ENCODE measurements around the gene ABCG2. TPM values are rescaled to one million over a fixed set of nuclear protein-coding genes. Genes with fewer than 3 reads are reported as not detected.

The ABCG2 gene
- polyA plus RNA-seq, 2 of the 4 experiments (the other 2 are of a cell fraction) = 27.9 to 55.3 TPM

DNA sequence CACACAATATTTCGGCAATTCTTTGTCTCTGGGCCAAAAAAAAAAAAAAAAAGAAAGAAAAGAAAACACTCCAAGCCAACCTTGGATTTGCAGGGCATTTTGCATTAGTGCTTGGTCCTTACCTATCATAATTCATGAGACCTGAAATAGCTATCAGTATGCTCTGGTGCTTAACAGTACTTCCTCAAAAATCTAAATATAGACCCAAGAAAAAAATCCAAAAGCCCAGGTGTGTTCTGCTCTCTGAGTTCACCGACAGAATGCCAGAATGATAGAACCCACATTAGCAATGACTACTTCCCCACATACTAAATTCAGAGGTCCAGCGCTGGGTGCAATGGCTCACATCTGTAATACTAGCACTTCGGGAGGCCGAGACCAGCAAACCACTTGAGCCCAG is 42.9 kb downstream of the ABCG2 start:
- no peak overlapping the region for H3K4me3 ChIP-seq

DNA sequence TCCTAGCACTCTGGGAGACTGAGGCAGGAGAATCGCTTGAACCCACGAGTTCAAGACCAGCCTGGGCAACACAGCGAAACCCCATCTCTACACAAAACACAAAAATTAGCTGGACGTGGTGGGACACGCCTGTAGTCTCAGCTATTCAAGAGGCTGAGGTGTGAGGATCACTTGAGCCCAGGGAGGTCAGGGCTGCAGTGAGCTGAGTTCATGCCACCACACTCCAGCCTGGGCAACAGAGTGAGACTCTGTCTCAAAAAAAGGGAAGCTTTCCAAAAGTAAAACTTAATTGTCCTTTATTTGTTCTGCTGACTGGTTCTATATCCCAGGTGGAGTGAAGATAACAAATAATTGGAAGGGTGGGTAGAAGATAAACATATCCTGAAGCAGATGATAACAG is 45.6 kb downstream of the ABCG2 start:
- POLR2A ChIA-PET = no interaction called here
- H3K4me1 ChIP-seq = peaks cover 33% of the 10 kb centered on the region
- peak overlapping the region in 1 of 2 experiments; percentile 30; a peak in 2 of 6 replicates for H3K27ac ChIP-seq
- FAIRE-seq = no peak
- H3K9me3 ChIP-seq = no peaks in the 10 kb centered on the region
- no peak for DNase-seq (ENCODE audit: low read depth in 1 of 2, low spot score in 1 of 2)
- H3K4me3 ChIP-seq = no peak overlapping the region
- WGBS (ENCODE audit: missing lambda C conversion rate) = 93% methylated on average over 5 of the region's 5 CpGs
- CTCF ChIA-PET = interaction anchor here (0.8 kb wide), 1 partner anchor 10 kb away, joined by 3 read pairs; no protein-coding TSS in a partner anchor
- TF ChIP-seq, protein P1, sequence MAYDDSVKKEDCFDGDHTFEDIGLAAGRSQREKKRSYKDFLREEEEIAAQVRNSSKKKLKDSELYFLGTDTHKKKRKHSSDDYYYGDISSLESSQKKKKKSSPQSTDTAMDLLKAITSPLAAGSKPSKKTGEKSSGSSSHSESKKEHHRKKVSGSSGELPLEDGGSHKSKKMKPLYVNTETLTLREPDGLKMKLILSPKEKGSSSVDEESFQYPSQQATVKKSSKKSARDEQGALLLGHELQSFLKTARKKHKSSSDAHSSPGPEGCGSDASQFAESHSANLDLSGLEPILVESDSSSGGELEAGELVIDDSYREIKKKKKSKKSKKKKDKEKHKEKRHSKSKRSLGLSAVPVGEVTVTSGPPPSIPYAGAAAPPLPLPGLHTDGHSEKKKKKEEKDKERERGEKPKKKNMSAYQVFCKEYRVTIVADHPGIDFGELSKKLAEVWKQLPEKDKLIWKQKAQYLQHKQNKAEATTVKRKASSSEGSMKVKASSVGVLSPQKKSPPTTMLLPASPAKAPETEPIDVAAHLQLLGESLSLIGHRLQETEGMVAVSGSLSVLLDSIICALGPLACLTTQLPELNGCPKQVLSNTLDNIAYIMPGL (CRISPR knock-in tag; IDR thresholded peaks at IDR 0.05; ENCODE audit: borderline replicate concordance) = no peak
- TF ChIP-seq RNF2 (IDR thresholded peaks at IDR 0.05; ENCODE audit: borderline replicate concordance, low read depth) (no peak), CHD4 (IDR thresholded peaks at IDR 0.05; ENCODE audit: borderline replicate concordance) (no peak), ZC3H11A (IDR thresholded peaks at IDR 0.05) (no peak), NFE2L2 (conservative IDR thresholded peaks at IDR 0.05; ENCODE audit: low read length) (no peak), ESRRA (IDR thresholded peaks at IDR 0.05; ENCODE audit: borderline replicate concordance, low read length) (no peak)
- H3K4me2 ChIP-seq = no peak overlapping the region
- no peak for ATAC-seq

More for the DNA sequence above, 42.9 kb downstream of the ABCG2 start:
- no peak for TF ChIP-seq HOXA7 (CRISPR knock-in tag; IDR thresholded peaks at IDR 0.05)
- TF ChIP-seq ZC3H11A (IDR thresholded peaks at IDR 0.05) = no peak
- no peak for TF ChIP-seq ZSCAN20 (CRISPR knock-in tag; IDR thresholded peaks at IDR 0.05)
- TF ChIP-seq SMC3 (IDR thresholded peaks at IDR 0.05) = no peak
- TF ChIP-seq CHD2 (IDR thresholded peaks at IDR 0.05; ENCODE audit: low read length, partially characterized antibody) = no peak
- no peak for TF ChIP-seq POLR2AphosphoS2 (conservative IDR thresholded peaks at IDR 0.05; ENCODE audit: low read length)
- ChIA-PET CTCF (interaction anchor here (0.9 kb wide), 1 partner anchor 104 kb away, joined by 3 read pairs; no protein-coding TSS in a partner anchor), POLR2A (no interaction called here)
- Histone ChIP-seq H3K27ac (no peak overlapping the region), H3K4me2 (no peak overlapping the region), H3K4me1 (peaks cover 6% of the 10 kb centered on the region), H3K9me3 (peaks cover 16% of the 10 kb centered on the region)
- no peak for DNase-seq (ENCODE audit: low read depth in 1 of 2, low spot score in 1 of 2)
- ATAC-seq = no peak
- FAIRE-seq = no peak
- 99% methylated on average over 5 of the region's 5 CpGs for whole genome bisulfite sequencing (ENCODE audit: missing lambda C conversion rate)

DNA sequence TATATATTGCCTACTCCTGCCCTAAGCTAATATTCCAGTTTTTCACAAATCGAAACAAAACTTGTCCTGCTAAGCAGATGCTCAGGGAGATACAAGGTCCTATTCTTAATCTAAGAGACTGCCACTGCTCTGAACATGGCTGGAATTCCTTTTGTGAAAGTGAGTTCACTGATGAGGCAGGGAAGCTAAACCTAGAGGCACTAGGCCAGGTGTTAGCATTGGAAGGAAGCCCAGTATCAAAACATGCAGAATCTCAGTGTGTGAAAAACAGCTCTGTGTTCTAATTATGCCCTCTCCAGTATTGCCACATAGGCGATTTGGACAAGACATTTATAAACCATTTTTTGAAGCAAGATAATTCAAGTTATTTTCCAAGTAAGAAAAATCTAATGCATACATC is 47.6 kb downstream of the ABCG2 start:
- no peak for TF ChIP-seq ZNF302 (CRISPR knock-in tag; IDR thresholded peaks at IDR 0.05)
- TF ChIP-seq FOSB (CRISPR knock-in tag; IDR thresholded peaks at IDR 0.05) = no peak
- no peak for TF ChIP-seq MAZ (IDR thresholded peaks at IDR 0.05; ENCODE audit: borderline replicate concordance, low read depth, low read length)
- TF ChIP-seq, protein P1 (CRISPR knock-in tag; IDR thresholded peaks at IDR 0.05; ENCODE audit: borderline replicate concordance) = no peak
- CTCF ChIA-PET = no interaction called here
- DNase-seq (ENCODE audit: low read depth in 1 of 2, low spot score in 1 of 2) = peak in 1 of 2 experiments; percentile 6
- FAIRE-seq = no peak
- no peaks in the 10 kb centered on the region for H3K9me3 ChIP-seq
- H3K4me1 ChIP-seq = peaks cover 48% of the 10 kb centered on the region
- WGBS (ENCODE audit: missing lambda C conversion rate) = 62% methylated on average over 2 of the region's 2 CpGs
- peak overlapping the region; percentile 87 to 97; a peak in 5 of 6 replicates for H3K27ac ChIP-seq
- no peak overlapping the region for H3K4me3 ChIP-seq
- ATAC-seq = no peak
- POLR2A ChIA-PET = no interaction called here
- H3K4me2 ChIP-seq = peak overlapping the region; percentile 16; the same call in 1 of the 3 replicates

DNA sequence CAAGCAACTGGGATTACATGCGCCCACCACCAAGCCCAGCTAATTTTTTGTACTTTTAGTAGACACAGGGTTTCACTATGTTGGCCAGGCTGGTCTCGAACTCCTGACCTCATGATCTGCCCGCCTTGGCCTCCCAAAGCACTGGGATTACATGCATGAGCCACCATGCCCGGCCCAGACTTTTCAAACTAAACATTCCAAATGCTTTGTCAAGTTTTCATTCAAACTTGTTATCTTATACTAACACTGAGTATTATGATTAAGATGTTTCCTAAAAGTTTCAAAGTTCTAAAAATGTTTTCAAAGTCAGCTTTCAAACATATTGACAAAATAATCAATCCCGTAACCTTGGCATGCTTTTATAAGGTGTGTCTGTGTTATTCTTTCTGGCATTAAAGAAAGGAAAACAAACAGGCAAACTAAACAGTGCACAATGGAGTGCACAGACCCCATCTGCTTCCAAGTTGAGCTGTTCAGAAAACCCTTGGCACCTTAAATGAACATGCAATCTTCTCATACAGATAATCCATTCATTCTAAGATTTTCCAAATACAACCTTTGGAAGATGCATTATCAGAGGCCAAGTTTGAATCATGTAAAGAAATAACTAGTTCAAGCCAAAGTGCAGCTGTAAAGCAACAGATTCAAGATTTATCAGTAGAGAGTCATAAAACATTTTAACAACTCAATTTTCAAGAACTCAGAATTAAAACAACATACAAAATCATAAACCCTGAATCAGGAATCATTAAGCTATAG is 49.1 kb downstream of the ABCG2 start:
- ChIA-PET POLR2A (no interaction called here), CTCF (interaction anchor here (0.6 to 1.4 kb wide), 2 partner anchors 22 to 580 kb away, joined by 3 to 4 read pairs; no protein-coding TSS in a partner anchor)
- WGBS (ENCODE audit: missing lambda C conversion rate) = 42% methylated on average over 5 of the region's 5 CpGs
- H3K4me3 ChIP-seq = no peak overlapping the region
- peaks cover 63% of the 10 kb centered on the region for H3K4me1 ChIP-seq
- no peak for ATAC-seq
- peak overlapping the region; percentile 87 to 97 for H3K27ac ChIP-seq
- DNase-seq (ENCODE audit: low read depth in 1 of 2, low spot score in 1 of 2) = peak in 1 of 2 experiments; percentile 47
- H3K9me3 ChIP-seq = no peaks in the 10 kb centered on the region
- no peak for TF ChIP-seq NPAS2 (CRISPR knock-in tag; IDR thresholded peaks at IDR 0.05; ENCODE audit: borderline replicate concordance)
- TF ChIP-seq EHMT2 (IDR thresholded peaks at IDR 0.05; ENCODE audit: low read depth) = no peak
- TF ChIP-seq ZNF302 (CRISPR knock-in tag; IDR thresholded peaks at IDR 0.05) = no peak
- TF ChIP-seq, protein P2, sequence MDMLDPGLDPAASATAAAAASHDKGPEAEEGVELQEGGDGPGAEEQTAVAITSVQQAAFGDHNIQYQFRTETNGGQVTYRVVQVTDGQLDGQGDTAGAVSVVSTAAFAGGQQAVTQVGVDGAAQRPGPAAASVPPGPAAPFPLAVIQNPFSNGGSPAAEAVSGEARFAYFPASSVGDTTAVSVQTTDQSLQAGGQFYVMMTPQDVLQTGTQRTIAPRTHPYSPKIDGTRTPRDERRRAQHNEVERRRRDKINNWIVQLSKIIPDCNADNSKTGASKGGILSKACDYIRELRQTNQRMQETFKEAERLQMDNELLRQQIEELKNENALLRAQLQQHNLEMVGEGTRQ (IDR thresholded peaks at IDR 0.05) = no peak
- TF ChIP-seq RNF2 (IDR thresholded peaks at IDR 0.05; ENCODE audit: borderline replicate concordance, low read depth) = no peak
- no peak for TF ChIP-seq PHF8 (IDR thresholded peaks at IDR 0.05; ENCODE audit: borderline replicate concordance, low read depth)
- no peak for TF ChIP-seq CEBPB (IDR thresholded peaks at IDR 0.05)
- FAIRE-seq = no peak
- peak overlapping the region; percentile 76 for H3K4me2 ChIP-seq

Data from A549 (cell line).